HG02852 (cell line): ENCODE data around the gene CALHM2.

Experiments used
- ATAC-seq: cut with Tn5 transposase; IDR thresholded peaks from one replicate; pipeline ENCODE4 v1.9.1; 2021; ENCODE audit warnings: mild to moderate bottlenecking, moderate library complexity; ENCODE audit not compliant: unreplicated experiment

Gene CALHM2

GRCh38 chr10:103476046-103476768 lies 24.0 kb upstream of the CALHM2 start:
- no peak for ATAC-seq

GRCh38 chr10:103475437-103475836 lies 23.3 kb upstream of the CALHM2 start:
- ATAC-seq = no peak

- no peak for ATAC-seq
Observed at GRCh38 chr10:103474077-103474476, 21.9 kb upstream of the CALHM2 start.

GRCh38 chr10:103473261-103473671 lies 21.1 kb upstream of the CALHM2 start:
- no peak for ATAC-seq

- ATAC-seq = peak; percentile 32
Observed at GRCh38 chr10:103472005-103472404, 19.8 kb upstream of the CALHM2 start.

- ATAC-seq = peak; percentile 77
Observed at GRCh38 chr10:103470761-103471653, 18.8 kb upstream of the CALHM2 start.

- ATAC-seq = no peak
Observed at GRCh38 chr10:103469201-103469600, 17.0 kb upstream of the CALHM2 start.

- no peak for ATAC-seq
Observed at GRCh38 chr10:103467406-103467805, 15.2 kb upstream of the CALHM2 start.

GRCh38 chr10:103466734-103467133 lies 14.6 kb upstream of the CALHM2 start:
- ATAC-seq = no peak

- no peak for ATAC-seq
Observed at GRCh38 chr10:103465411-103466179, 13.4 kb upstream of the CALHM2 start.

GRCh38 chr10:103463499-103463898 lies 11.3 kb upstream of the CALHM2 start:
- ATAC-seq = no peak

GRCh38 chr10:103459615-103460014 lies 7.4 kb upstream of the CALHM2 start:
- ATAC-seq = no peak

- peak; percentile 91 for ATAC-seq
Observed at GRCh38 chr10:103458720-103459119, 6.5 kb upstream of the CALHM2 start, which contains the start of gene CALHM1. CALHM1 (minus strand) TSS chr10:103458900; CDS start chr10:103458751, 149 bp downstream.

GRCh38 chr10:103457896-103458583 lies 5.9 kb upstream of the CALHM2 start:
- no peak for ATAC-seq

- ATAC-seq = no peak
Observed at GRCh38 chr10:103457176-103457712, 5.1 kb upstream of the CALHM2 start.

GRCh38 chr10:103456074-103456660 lies 4.0 kb upstream of the CALHM2 start:
- ATAC-seq = no peak

- no peak for ATAC-seq
Observed at GRCh38 chr10:103455235-103455634, 3.1 kb upstream of the CALHM2 start.

- ATAC-seq = no peak
Observed at GRCh38 chr10:103454026-103454425, 1.9 kb upstream of the CALHM2 start.

- ATAC-seq = no peak
Observed at GRCh38 chr10:103452506-103453230, 498 bp upstream of the CALHM2 start.
